HL-60/S4 treated with retinoic acid at 250 ng/mL for 4 days and 3 days (cell line): Measurements from ENCODE around the gene MRTFB.

ENCODE experiments used
- in situ Hi-C: fragments of 300-500 bp; cut with MboI; formaldehyde crosslinking; loops from 2 replicates; pipeline ENCODE4 v1.7.0; 2022; ENCODE audit warnings: low sequenced_read_pairs

Gene MRTFB

GRCh38 chr16:14303639-14304394 lies 232.7 kb downstream of the MRTFB start:
- in situ Hi-C loops: no loop called here

- in situ Hi-C loops: no loop called here
Measured at GRCh38 chr16:14304891-14305460, 233.9 kb downstream of the MRTFB start.

GRCh38 chr16:14306485-14307058 lies 235.5 kb downstream of the MRTFB start:
- in situ Hi-C loops: no loop called here

- in situ Hi-C loops: no loop called here
Measured at GRCh38 chr16:14307059-14307526, 236.0 kb downstream of the MRTFB start.

GRCh38 chr16:14307527-14308367 lies 236.6 kb downstream of the MRTFB start:
- in situ Hi-C loops: no loop called here

GRCh38 chr16:14308368-14308723 lies 237.2 kb downstream of the MRTFB start:
- in situ Hi-C loops: no loop called here

- in situ Hi-C loops: no loop called here
Measured at GRCh38 chr16:14309001-14309886, 238.1 kb downstream of the MRTFB start.

GRCh38 chr16:14309906-14310305 lies 238.8 kb downstream of the MRTFB start:
- in situ Hi-C loops: no loop called here

- in situ Hi-C loops: no loop called here
Measured at GRCh38 chr16:14310519-14310991, 239.4 kb downstream of the MRTFB start.

- in situ Hi-C loops: no loop called here
Measured at GRCh38 chr16:14314116-14314515, 243.0 kb downstream of the MRTFB start.

- in situ Hi-C loops: no loop called here
Measured at GRCh38 chr16:14315683-14316320, 244.7 kb downstream of the MRTFB start.
